T-cell (primary cell): ENCODE measurements around the gene NUDT8. TPM values are rescaled to one million over a fixed set of nuclear protein-coding genes. Genes with fewer than 3 reads are reported as not detected.
"Not testable (repeated sequence)": the region's sequence is repeated elsewhere in the genome, so short reads cannot be mapped to it uniquely, and the experiment has no call there.

Experiments
- ATAC-seq, 4 experiments: fragments of 200-7000 bp in 3 of 4; fragments of 150-1000 bp in 1 of 4; cut with Tn5 transposase; replicated peaks in 1 of 4; 1 replicate in 3 of 4; 2 replicates in 1 of 4; pipeline ENCODE4 v1.10.0; 2021; ENCODE audit warnings: moderate library complexity in 3 of 4, mild to moderate bottlenecking in 2 of 4, moderate number of reproducible peaks in 1 of 4
- CTCF ChIA-PET, 2 donors: fragments of 300-600 bp; sonication (Branson Sonifier 250); formaldehyde crosslinking; loops; one replicate each; lab custom pipeline; 2022; ENCODE audit warnings: antibody characterized with exemption in 2 of 2; lab: Charles Lee
- POLR2A ChIA-PET, 2 donors: fragments of 300-600 bp; sonication (Branson Sonifier 250); formaldehyde crosslinking; loops; one replicate each; lab custom pipeline; 2022; ENCODE audit warnings: antibody characterized with exemption in 2 of 2; lab: Charles Lee
- DNase-seq, 35 experiments: peaks; one replicate each; pipeline versions ENCODE4 v3.0.0 to v3.0.0-alpha.2; 2013 to 2023
- H3K27ac ChIP-seq: one replicate; pipeline ENCODE4 v1.5.1; 2013; ENCODE audit warnings: low read length
- H3K27me3 ChIP-seq, 2 experiments: replicated peaks in 1 of 2; 1 replicate in 1 of 2; 2 replicates in 1 of 2; pipeline versions ENCODE4 v1.6.1 to v1.7.0; 2013; ENCODE audit warnings: low read length in 1 of 2, mixed read lengths in 1 of 2; ENCODE audit not compliant: control insufficient read depth in 2 of 2, insufficient read depth in 2 of 2; ENCODE audit errors: extremely low read depth in 1 of 2
- H3K36me3 ChIP-seq, 2 donors: 1 replicate in 1 of 2; 2 replicates in 1 of 2; pipeline versions ENCODE4 v1.6.1 to v1.7.0; 2013; ENCODE audit warnings: low read length in 1 of 2; ENCODE audit not compliant: control insufficient read depth in 2 of 2, insufficient read depth in 1 of 2; ENCODE audit errors: extremely low read depth in 1 of 2
- H3K4me1 ChIP-seq, 2 experiments: 1 replicate in 1 of 2; 2 replicates in 1 of 2; pipeline versions ENCODE4 v1.6.1 to v1.7.0; 2013; ENCODE audit warnings: low read length in 2 of 2, mixed read lengths in 1 of 2; ENCODE audit not compliant: insufficient read depth in 2 of 2, control insufficient read depth in 1 of 2; ENCODE audit errors: extremely low read depth in 1 of 2
- H3K4me3 ChIP-seq, 2 donors: 1 replicate in 1 of 2; 2 replicates in 1 of 2; pipeline versions ENCODE4 v1.5.1 to v1.7.0; 2013; ENCODE audit warnings: mild to moderate bottlenecking in 2 of 2, low read length in 1 of 2, moderate library complexity in 1 of 2; ENCODE audit not compliant: control insufficient read depth in 1 of 2; ENCODE audit errors: extremely low read depth in 1 of 2
- H3K9me3 ChIP-seq: 2 replicates; pipeline ENCODE4 v1.7.0; 2013
- H3K27ac Mint-ChIP-seq, 2 donors: one replicate each; pipeline ENCODE4 v1.8.0; 2020 to 2021; ENCODE audit warnings: mild to moderate bottlenecking in 2 of 2, mixed read lengths in 2 of 2
- H3K27me3 Mint-ChIP-seq, 2 donors: one replicate each; pipeline ENCODE4 v1.8.0; 2021 to 2022; ENCODE audit warnings: mixed read lengths in 2 of 2
- H3K36me3 Mint-ChIP-seq: one replicate; pipeline ENCODE4 v1.8.0; 2021; ENCODE audit warnings: mixed read lengths
- H3K4me1 Mint-ChIP-seq, 3 donors: one replicate each; pipeline ENCODE4 v1.8.0; 2020 to 2022; ENCODE audit warnings: mixed read lengths in 3 of 3, mild to moderate bottlenecking in 1 of 3
- H3K4me3 Mint-ChIP-seq, 3 donors: one replicate each; pipeline ENCODE4 v1.8.0; 2020 to 2022; ENCODE audit warnings: mild to moderate bottlenecking in 3 of 3, mixed read lengths in 3 of 3, moderate library complexity in 3 of 3
- H3K9me3 Mint-ChIP-seq, 3 donors: one replicate each; pipeline ENCODE4 v1.8.0; 2020 to 2022; ENCODE audit warnings: mixed read lengths in 3 of 3
- WGBS: methylation state at CpG from one replicate; pipeline ENCODE4 v1.1.5; 2013; ENCODE audit warnings: missing lambda C conversion rate; ENCODE audit not compliant: insufficient coverage; 5-methylcytosine and 5-hydroxymethylcytosine counted together
- total RNA-seq, 35 experiments: library from RNA in 6 of 35; stranded (reverse) in 6 of 35; fragments of 120-200 nt in 1 of 35; gene quantifications; one replicate each; pipeline versions ENCODE4 v1.2.1 to v1.2.4 and lab custom pipeline; 2013 to 2026

The NUDT8 gene
- total RNA-seq, 5 donors from 2014 or later (not counting 1 experiment from before 2014, with no cell fraction given): 1.5 to 8.0 (median 4.5) TPM

- H3K36me3 ChIP-seq, ATAC-seq, DNase-seq, CTCF ChIA-PET, H3K27ac ChIP-seq, H3K9me3 ChIP-seq, H3K4me3 ChIP-seq, POLR2A ChIA-PET, H3K4me1 Mint-ChIP-seq, H3K9me3 Mint-ChIP-seq, H3K4me3 Mint-ChIP-seq, H3K27ac Mint-ChIP-seq, H3K4me1 ChIP-seq, H3K36me3 Mint-ChIP-seq: not testable (repeated sequence)
- H3K27me3 Mint-ChIP-seq: peaks cover 15 to 21% of the 10 kb centered on the region in 2 donors
- WGBS: 87% methylated on average over 9 of the region's 26 CpGs
- peaks cover 0 to 16% of the 10 kb centered on the region in 2 experiments for H3K27me3 ChIP-seq
Measured at GRCh38 chr11:67597963-67598362, 31.8 kb downstream of the NUDT8 start.

- WGBS: no CpG with 5 or more reads among the region's 3 CpGs
- H3K4me1 Mint-ChIP-seq, H3K4me3 ChIP-seq, H3K4me3 Mint-ChIP-seq, POLR2A ChIA-PET, H3K27ac Mint-ChIP-seq, H3K36me3 ChIP-seq, H3K27ac ChIP-seq, CTCF ChIA-PET, H3K9me3 Mint-ChIP-seq, ATAC-seq, H3K9me3 ChIP-seq, H3K4me1 ChIP-seq, DNase-seq, H3K36me3 Mint-ChIP-seq: not testable (repeated sequence)
- peaks cover 0 to 16% of the 10 kb centered on the region in 2 experiments for H3K27me3 ChIP-seq
- H3K27me3 Mint-ChIP-seq: peaks cover 12 to 17% of the 10 kb centered on the region in 2 donors
Measured at GRCh38 chr11:67597458-67597857, 32.3 kb downstream of the NUDT8 start.

- ATAC-seq: no peak
- Histone ChIP-seq H3K9me3 (no peaks in the 10 kb centered on the region), H3K27ac (no peak overlapping the region), H3K4me3 (no peak overlapping the region), H3K27me3 (peaks cover 0 to 16% of the 10 kb centered on the region in 2 experiments), H3K36me3 (no peaks in the 10 kb centered on the region), H3K4me1 (no peaks in the 10 kb centered on the region)
- Mint-ChIP-seq H3K4me1 (peaks cover 0 to 5% (median 0%) of the 10 kb centered on the region in 3 donors), H3K27me3 (peaks cover 12 to 15% of the 10 kb centered on the region in 2 donors), H3K9me3 (peaks cover 0 to 3% (median 0%) of the 10 kb centered on the region in 3 donors), H3K36me3 (no peaks in the 10 kb centered on the region), H3K27ac (no peak overlapping the region), H3K4me3 (no peak overlapping the region)
- ChIA-PET POLR2A (no interaction called here), CTCF (no interaction called here)
- WGBS: no CpG with 5 or more reads among the region's 1 CpG
- no peak for DNase-seq
Measured at GRCh38 chr11:67596753-67597300, 32.9 kb downstream of the NUDT8 start.

DNA sequence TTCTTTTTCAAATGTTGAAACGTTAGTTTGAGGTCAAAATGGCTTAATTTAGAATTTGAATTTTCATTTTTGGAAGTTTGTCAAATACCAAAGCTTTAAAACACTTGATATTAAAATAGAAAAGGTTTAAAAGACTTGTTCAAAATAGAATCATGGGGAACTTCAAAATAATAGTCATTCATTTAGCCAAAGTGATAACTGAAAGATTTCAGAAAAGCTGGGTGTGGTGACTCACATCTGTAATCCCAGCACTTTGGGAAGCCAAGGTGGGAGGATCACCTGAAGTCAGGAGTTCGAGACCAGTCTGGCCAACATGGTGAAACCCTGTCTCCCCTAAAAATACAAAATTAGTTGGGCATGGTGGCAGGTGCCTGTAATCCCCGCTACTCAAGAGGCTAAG is 35.3 kb downstream of the NUDT8 start:
- WGBS: no CpG with 5 or more reads among the region's 3 CpGs
- POLR2A ChIA-PET: no interaction called here

DNA sequence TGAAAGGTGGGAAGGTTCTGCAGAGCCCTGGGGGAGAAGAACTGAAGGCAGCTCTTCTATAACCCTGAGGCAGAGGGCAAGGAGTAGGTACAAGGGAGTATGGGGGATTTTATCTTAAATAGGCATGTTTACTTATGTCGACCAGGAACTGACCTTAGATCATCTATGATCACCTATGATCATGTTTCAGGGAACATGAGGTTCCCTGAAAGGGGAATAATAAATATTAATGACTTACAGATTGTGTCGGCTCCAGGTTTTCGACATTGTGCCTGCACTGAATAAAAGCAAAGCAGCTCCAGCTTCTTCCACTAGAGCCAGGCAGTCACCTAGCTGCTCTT is 36.2 kb downstream of the NUDT8 start:
- DNase-seq (no peak), ATAC-seq (no peak)
- ChIA-PET POLR2A (no interaction called here), CTCF (no interaction called here)
- H3K27me3 ChIP-seq: no peaks in the 10 kb centered on the region
- no peaks in the 10 kb centered on the region for H3K36me3 Mint-ChIP-seq
- H3K27me3 Mint-ChIP-seq: peaks cover 0 to 3% of the 10 kb centered on the region in 2 donors
- H3K4me3 ChIP-seq: no peak overlapping the region
- H3K9me3 ChIP-seq: no peaks in the 10 kb centered on the region
- WGBS: 83% methylated on average over 1 of the region's 3 CpGs
- H3K27ac ChIP-seq: no peak overlapping the region
- peaks cover 0 to 3% (median 0%) of the 10 kb centered on the region in 3 donors for H3K9me3 Mint-ChIP-seq
- H3K36me3 ChIP-seq: no peaks in the 10 kb centered on the region
- H3K4me1 Mint-ChIP-seq: no peaks in the 10 kb centered on the region
- H3K4me3 Mint-ChIP-seq: no peak overlapping the region
- H3K4me1 ChIP-seq: no peaks in the 10 kb centered on the region
- H3K27ac Mint-ChIP-seq: no peak overlapping the region

More for the DNA sequence above, 35.3 kb downstream of the NUDT8 start:
- Mint-ChIP-seq H3K4me1 (no peaks in the 10 kb centered on the region), H3K4me3 (no peak overlapping the region), H3K36me3 (no peaks in the 10 kb centered on the region), H3K27ac (no peak overlapping the region), H3K27me3 (peaks cover 0 to 3% of the 10 kb centered on the region in 2 donors), H3K9me3 (peaks cover 0 to 3% (median 0%) of the 10 kb centered on the region in 3 donors)
- CTCF ChIA-PET: interaction anchor here in 1 of 2 donors (0.9 kb wide), 1 partner anchor 25 kb away, joined by 3 read pairs; no protein-coding TSS in a partner anchor
- no peaks in the 10 kb centered on the region for H3K4me1 ChIP-seq
- H3K27ac ChIP-seq: no peak overlapping the region
- no peak overlapping the region for H3K4me3 ChIP-seq
- H3K9me3 ChIP-seq: no peaks in the 10 kb centered on the region
- no peaks in the 10 kb centered on the region for H3K36me3 ChIP-seq
- ATAC-seq: no peak
- DNase-seq: no peak
- peaks cover 0 to 3% of the 10 kb centered on the region in 2 experiments for H3K27me3 ChIP-seq

GRCh38 chr11:67592880-67593564 is 36.7 kb downstream of the NUDT8 start:
- Histone ChIP-seq H3K36me3 (no peaks in the 10 kb centered on the region), H3K9me3 (no peaks in the 10 kb centered on the region), H3K4me1 (no peaks in the 10 kb centered on the region), H3K27ac (no peak overlapping the region), H3K27me3 (no peaks in the 10 kb centered on the region), H3K4me3 (no peak overlapping the region)
- peaks cover 0 to 3% of the 10 kb centered on the region in 2 donors for H3K27me3 Mint-ChIP-seq
- DNase-seq (no peak), ATAC-seq (no peak)
- no peak overlapping the region for H3K4me3 Mint-ChIP-seq
- H3K27ac Mint-ChIP-seq: no peak overlapping the region
- H3K9me3 Mint-ChIP-seq: peaks cover 0 to 3% (median 0%) of the 10 kb centered on the region in 3 donors
- CTCF ChIA-PET: no interaction called here
- POLR2A ChIA-PET: interaction anchor here in 1 of 2 donors (0.7 kb wide), 1 partner anchor 1230 kb away, joined by 4 read pairs; no protein-coding TSS in a partner anchor
- WGBS: 91% methylated on average over 12 of the region's 12 CpGs
- H3K4me1 Mint-ChIP-seq: peaks cover 0 to 1% (median 0%) of the 10 kb centered on the region in 3 donors
- no peaks in the 10 kb centered on the region for H3K36me3 Mint-ChIP-seq
